Measurements from ENCODE around the gene RPIA.
A peak's percentile ranks its signal among the peaks of the same experiment; 100 is the strongest.

The RPIA gene

DNA sequence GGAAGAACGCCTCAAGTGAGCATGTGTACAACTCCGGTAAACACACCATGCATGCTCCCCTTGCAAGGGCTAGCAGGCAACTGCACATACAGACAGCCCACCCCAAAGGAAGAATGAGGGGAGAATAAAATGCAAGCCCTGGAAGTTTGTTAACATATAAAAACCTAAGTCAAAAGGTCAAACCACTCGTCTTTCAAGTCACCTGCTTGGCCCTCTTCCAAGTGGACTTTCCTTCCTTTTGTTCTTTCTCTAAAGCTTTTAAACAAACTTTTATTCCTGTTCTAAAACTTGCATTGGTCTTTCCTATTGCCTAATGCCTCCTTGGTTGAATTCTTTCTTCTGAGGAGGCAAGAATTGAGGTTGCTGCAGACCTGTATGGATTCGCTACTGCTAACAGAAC is 5.2 kb upstream of the RPIA start:
- no peak for DNase-seq

DNA sequence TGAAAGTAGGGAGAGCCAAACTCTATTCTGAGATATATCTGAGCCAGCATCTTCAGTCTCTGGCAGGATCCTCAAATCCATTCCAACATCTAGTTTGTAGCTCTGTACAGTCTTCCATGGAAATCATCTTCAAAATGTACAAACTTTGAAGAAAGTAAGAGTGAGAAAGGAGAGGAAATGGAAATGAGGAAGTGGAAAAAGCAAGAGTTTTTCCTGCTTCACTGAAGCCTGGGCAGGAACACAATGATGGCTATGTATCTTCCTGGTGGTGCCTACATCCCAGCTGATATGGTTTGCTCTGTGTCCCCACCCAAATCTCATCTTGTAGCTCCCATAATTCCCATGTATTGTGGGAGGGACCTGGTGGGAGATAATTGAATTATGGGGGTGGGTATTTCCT is 4.1 kb upstream of the RPIA start:
- no peak for DNase-seq

DNA sequence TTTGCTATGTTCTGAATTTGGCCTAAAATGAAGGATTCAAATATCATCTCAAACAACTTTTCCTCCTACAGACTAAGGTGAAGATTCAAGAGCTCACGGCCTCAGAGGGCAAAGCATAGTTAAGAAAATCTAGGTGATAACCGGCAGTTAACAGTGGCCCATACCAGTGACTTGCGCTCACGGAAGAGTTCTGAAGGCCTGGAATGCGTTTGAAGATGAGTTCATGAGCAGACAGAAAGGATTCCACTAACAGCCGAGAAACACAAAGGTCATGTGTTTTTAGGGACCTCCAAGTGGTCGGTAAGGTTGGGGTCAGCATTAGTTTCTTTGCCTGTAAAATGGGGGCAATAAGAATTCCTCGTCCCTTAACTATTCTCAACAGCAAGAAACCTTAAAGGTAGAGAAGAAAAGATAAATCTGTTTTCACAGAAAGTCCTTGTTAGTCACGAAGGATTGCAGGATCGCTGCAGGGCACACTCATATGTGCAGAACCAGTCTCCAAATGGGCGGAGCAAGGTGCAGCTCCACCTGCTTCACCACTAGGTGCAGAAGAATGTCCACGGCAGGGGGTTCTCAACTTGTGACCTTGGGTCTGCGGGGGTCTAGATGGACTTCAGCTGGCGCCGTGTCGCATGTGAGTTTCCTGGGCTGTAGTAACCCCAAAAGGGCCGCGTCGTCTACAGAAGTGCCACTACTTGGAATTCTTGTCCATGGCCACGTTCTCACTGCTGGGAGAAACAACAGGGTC is 708 bp upstream of the RPIA start:
- DNase-seq: peak; percentile 60

DNA sequence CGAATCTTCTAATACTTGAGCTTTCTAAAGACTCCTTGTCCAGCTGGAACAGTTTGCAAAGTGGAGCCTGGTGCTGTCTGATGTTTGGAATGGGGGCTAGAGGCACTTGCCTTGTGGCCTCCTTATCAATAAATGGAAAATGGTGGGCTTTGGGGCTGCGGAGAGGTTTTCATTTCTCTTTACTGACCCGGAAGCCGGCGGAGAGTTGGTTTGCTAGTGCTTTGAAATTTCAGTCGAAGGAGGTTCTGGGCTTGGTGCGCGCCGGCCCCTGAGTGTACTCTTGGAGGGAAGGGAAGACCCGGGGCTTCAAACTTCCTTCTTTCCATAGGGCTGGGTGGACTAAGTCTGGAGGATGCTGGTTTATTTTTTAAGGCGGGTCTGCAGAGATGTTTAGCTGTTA is 714 bp downstream of the RPIA start:
- peak; percentile 31 for DNase-seq

DNA sequence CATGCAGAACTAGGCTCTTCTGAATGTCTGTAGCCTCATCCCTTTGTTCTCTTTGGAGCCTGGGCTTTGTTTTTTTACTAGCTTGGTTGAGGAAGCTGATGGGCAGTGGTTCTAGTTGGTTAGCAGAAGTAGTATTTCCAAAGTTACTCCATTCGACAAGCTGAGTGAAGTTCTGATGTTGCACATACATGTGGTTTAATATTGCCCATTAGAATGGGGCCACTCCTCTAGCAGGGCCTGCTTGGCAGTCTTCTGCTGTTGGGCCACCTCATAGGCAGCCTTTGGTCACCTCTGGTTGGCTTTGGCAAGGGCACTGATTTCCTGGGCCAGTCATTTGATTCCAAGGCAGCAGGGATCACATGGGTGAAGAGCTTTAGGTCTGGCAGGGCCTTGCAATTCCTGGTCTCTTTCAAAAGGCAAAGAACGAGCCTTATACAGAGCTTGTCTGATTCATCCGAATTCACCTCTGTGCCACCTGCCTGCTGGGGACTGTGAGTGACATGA is 2.5 kb downstream of the RPIA start:
- no peak for DNase-seq

DNA sequence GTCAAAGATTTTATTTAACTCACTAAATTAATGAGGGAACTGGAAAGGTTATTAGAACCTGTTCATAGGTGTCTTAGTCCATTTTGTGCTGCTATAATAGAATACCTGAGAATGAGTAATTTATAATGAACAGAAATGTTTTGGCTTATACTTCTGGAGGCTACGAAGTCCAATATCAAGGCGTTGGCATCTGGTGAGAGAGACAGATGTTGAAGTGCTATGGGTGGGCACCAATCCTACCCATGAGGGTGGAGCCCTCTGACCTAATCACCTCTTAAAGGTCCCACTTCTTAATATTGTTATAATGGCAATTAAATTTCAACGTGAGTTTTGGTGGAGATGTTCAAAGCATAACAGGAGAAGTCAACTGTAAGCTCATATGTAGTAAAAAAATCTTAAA is 5.1 kb downstream of the RPIA start:
- no peak for DNase-seq

DNA sequence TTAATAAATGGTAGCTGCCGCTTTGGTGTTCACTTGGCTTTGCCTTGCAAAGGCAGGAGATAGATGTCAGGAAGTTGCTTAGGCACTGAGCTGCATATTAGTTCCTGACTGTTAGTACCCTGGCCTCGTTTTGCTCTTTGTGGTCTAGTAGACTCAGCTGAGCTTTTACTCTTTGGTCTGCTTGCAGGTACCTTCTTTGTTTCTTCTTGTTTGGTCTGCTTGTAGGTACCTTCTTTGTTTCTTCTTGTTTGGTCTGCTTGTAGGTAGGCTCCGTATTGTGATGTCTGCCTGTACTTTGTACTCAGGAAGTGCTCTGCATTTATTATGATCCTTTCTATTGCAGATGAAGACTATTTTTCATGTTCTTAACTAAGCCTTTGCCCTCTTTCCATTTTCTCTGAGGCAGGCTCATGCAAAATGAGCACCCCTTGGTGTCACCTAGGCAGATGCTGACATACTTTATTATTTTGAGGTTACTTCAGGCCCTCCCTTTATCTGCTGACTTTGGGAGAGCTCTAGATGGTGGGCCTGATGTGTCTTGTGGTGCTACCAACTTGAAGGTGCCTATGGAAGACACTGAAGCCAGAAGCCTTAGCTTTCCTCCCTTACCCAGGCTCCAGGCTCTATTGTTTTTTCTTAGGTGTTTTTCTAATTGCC is 6.0 kb downstream of the RPIA start:
- DNase-seq: no peak

DNA sequence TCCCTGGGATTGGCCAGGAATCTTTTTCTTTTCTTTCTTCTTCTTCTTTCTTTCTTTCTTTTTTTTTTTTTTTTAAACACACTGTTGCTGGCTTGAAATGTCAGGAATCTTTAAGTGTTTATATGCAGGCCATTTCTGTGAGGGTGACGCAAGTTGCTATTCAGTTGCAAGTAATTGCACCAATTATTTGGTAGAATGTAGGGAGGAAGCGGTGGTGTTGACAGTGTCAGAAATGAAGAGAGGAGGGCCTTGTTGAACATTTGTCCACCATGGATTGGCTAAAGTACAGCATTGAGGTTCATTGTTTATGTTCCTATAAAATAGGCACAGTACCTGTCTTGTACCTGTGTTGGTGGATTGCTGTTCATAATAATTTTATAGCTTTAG is 6.5 kb downstream of the RPIA start:
- no peak for DNase-seq

DNA sequence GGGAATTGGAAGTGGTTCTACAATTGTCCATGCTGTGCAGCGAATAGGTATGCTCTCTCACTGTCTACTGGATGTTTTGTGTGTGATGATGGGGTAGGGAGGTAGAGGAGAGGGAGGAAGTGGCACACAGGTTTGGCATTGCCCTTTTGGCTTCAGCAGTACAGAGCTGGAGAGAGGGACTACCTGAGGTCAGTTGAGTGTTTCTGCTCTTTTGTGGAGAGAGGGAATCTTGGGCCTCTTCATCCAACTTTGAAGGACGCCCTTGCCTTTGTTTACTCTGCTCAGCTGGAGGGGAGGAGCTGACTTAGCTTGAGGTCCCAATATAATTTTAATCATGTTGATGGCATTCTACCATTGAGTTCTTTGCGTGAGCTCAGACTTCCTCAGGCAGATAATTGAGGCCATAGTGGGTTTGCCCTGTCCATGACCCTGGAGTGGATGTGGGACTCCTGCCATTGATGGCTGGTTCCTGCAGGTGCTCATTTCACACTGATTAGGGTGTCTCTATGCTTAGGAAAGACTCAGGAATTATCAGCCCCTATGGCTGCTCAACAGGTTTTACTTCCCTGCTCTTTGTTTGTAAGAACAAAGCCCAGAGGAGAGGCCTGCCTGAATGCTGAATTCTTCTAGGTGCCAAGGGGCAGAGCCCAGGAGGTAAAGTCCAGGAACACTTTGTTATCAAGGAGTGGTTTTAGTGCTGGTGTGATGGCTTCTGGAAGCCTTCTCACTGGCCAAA is 7.2 kb downstream of the RPIA start:
- DNase-seq: no peak

DNA sequence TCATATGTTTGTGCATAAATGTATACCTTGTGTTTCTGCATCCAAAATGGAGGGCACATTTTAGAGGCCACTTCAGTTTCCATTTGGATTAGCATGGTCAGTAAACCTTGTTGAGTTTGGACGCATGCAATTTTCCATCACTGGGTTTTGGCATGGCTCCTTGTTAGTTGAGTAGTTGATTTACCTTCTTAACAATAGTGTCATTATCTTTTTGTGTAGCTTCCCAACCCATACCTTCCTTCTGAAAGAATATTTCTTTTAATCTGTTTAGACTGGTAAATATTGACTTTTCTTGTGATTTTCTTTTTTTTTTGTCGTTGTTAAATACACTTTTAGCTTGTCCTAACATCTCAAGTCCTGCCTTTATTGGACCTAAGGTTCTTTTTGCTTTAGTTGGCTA is 15.5 kb downstream of the RPIA start:
- no peak for DNase-seq

DNA sequence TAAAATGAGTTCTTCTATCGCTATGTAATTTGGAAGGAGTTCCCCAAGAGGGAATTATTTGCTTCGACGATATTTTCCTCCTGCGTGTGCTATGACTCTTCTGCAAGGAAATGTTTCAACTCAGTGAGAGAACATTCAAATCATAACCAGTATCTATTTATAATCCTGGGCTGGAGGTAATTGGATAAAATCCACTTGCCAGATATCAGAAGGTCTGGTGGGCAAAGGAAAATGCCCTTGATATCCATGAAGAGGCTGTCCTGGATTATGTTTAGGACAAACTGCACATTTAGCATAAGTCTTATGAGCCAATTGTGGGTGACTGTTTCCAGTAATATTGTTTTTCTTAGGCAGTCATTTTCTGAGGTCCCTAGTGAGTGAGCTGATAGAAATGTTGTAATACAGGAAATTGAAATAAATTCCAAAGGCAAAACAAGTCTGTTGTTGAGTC is 17.7 kb downstream of the RPIA start:
- DNase-seq: no peak

DNA sequence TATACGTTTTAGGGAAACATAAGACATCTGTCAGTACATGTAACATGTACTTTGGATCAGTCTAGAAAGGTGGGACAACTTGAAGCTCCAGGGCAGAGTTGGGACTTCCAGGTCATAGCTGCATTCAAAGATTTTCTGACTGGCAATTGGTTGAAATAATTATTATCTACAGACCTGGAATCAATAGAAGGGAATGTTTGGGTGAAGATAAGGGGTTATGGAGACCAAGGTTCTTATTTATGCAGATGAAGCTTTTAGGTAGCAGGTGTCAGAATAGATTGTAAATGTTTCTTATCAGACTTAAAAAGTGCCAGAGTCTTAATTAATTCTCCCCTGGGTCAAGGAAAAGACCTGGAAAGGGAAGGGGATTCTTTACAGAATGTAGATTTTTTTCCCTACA is 19.8 kb downstream of the RPIA start:
- no peak for DNase-seq

DNA sequence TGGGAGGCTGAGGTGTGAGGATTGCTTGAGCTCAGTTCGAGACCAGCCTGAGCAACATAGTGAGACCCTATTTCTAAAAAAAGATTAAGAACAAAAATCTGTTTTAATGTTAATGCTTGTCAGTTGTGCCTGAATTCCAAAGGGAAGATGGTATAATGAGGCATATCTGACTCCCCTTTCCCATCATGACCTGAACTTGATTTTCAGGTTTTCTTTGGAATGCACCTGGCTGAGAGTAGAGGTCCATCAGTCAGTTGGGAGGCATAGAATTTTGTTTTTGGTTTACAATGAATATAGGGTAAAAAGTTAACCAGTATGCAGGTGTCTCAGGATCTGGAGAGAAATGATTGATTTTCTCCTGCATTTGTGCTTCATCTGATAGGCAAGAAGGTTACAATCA is 20.4 kb downstream of the RPIA start:
- DNase-seq: no peak

DNA sequence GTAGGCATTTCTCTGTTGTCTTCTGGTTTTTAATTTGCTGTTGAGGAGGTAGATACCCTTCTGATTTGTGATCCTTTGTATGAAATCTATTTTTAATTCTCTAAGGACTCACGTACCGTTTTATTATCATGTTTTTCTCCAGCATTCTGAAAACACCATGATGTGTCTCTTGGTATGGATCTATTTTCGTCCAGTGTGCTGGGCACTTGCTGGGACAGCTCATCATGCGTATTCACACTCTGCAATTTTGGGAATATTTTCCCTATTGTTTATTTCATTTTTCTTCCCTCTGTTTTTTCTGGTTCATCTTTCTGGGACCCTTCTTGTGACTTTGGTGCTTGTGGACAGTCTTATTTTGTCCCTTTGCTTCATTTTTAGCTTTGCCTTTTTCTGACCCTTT is 21.9 kb downstream of the RPIA start:
- DNase-seq: no peak

DNA sequence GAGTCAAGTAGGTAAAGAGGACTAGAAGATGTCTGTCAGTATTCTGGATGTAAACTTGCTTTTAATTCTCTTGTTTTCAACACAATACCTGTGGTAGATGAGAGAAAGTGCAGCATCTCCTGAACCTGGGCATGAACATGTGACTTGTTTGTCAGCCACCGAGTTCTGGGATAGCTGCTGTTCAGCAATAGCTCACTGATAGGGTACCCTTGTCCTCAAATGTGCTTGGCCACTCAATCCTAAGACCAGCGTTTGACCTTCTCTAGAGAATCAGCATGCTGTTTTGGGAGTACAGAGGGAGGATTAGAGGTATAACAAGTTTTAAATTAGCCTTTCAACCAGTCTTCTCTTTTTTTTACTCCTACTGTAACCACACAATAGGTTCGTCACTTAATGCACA is 23.2 kb downstream of the RPIA start:
- no peak for DNase-seq

DNA sequence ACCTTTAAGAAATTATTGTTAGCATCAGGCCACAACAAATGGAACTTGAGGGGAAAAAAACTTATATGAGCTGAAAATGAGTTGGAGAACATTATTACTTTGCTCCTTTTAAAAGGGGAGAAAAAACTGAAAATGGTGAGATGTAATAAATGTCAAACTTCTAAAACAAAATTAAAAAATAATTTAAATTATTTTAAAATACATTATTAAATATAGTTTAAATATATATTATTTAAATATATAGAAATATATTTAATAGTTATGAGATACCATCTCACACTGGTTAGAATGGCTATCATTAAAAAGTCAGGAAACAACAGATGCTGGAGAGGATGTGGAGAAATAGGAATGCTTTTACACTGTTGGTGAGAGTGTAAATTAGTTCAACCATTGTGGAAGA is 28.9 kb downstream of the RPIA start:
- DNase-seq: no peak

DNA sequence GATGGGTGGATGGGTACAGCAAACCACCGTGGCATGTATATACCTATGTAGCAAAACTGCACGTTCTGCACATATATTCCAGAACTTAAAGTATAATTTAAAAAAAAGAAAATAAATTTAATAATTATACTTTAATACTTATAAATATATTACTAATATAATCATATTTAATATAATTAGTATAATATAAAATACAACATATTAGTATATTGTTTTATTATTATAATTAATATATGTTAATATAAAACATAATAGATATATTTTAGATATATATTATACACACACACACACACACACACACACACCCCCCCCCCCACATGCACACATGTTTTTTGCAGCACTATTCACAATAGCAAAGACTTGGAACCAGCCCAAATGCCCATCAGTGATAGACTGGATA is 29.8 kb downstream of the RPIA start:
- no peak for DNase-seq

DNA sequence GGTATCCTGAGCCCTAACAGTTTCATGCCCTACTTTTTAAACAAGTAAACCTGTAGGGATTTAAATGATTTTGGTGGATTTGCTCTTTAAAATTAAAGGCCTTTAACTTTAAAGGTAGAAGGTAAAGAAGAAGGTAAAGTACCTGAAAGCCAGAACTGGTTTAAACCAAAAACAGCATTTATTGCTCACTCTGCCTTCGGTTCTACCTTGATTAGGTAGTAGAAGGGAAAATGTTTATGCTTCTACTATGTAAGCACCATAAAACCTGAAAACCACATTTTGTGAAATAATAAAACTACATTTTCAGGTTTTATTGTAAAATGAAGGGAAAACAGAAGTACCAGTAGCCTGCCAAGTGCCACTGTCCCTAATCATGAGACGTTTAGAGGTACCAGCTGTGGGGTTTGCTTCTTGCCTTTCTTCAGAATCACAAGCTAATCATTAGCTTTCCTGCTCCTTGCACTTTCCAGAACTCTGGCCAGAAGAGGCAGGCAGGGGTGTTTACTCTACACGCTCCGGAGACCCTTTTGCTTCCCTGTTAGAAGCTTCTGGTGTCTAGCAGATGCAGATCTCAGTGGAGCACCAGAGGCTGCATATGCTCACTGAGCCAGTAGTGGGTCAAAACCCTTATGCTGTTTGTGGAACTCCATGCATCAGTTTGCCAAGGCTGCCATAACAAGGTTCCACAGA is 33.3 kb downstream of the RPIA start:
- no peak for DNase-seq

DNA sequence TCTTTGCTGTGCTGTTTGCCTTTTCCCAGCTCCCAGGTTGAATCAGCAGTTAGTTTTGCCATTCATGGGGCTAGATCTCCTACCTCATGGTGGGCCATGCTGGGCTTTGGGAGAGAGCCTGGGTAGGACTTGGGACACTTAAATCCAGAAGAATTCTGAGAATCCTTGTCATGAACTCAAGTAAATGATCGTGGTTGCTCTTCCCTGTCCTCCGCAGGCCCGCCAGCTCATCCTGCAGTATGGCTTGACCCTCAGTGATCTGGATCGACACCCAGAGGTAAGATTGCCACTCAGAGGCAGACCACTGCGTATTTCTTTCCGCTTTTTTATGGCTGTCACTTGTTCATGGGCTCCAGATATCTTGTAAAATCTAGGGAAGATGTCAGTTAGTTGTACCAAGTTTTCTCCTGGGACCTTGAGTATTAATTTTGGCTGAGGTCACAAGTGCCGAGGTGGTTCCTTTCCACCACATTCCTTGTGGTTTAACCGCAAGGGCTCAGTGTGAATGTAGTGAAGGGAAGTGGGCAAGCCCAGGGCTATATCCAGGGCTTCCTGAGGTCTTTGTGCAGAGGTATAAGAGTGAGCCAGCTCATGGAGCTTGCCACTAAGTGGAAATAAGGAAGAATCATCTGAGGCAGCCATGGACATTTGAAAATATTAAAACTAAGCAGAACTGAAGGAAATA is 37.7 kb downstream of the RPIA start:
- no peak for DNase-seq

DNA sequence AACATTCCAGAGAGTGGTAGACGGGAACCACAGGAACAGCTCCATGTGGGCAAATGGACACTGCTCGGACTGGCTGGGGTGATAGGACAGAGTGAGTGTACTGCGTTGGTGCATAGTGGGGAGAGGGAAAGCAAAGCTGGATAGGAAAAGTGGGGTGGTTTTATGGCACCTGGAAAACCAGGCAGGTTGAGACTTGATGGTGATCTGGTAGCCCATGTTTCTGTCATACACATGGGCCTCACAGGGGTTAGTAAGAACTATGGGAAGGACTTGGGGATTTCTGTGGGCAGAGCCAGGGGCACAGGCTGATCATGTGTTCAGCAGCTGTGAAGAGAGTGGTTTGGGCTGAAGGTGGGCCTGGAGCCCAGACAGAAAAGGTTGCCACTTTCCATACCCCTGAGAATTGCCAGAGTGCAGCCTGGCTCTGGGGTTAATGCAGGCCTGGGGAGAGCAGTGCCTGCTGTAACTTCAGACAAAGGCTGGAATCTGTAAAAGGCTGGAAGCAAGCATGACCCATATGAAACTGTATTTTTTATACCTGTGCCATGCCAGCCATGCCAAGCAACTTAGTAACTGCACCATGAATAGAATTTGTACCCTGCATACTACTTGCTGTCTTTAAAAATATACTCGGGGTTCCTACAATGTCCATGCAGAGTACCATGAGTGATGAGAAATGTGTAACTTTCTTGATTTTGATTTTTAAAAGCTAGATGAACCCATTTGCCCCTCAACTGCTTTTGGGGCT is 41.9 kb downstream of the RPIA start:
- DNase-seq: no peak

DNA sequence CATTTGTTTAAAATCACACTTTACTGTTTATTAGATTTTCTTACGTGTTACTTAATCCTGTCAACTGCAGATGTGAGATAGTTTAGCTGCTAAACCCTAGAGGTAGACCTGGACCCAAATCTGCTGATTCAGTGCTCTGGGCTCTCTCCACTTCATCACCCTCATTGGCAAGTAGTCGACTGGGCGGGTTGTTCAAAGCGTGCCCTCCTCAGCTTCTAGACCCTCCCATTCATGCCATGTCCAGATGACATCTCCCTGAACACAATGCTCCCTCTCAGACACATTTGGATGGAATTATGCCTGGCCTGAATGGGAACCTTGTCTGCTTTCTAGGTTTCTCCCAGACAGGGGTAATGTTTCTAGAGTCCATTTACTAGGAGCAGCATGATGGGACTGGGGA is 43.7 kb downstream of the RPIA start:
- no peak for DNase-seq

DNA sequence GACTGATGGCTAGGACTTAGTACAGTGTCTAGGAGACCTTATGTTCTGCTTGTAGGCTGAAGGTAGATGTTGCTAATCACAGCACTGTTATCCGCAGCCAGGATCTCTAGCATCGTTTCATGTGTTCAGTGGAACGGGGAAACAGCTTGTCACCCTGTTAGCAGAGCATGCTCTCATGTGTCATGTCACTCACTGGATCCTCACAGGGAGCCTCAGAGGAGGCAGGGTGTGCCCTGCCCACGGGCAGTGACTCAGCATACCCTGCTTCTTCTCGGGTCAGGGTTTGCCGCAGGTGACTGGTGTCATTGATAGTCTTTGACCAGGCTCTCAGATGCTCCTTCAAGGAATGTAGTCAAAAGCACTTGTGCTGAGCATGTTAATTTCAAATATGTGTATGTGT is 44.4 kb downstream of the RPIA start:
- peak; percentile 39 for DNase-seq
